Transverse colon (tissue), 4 donors: ENCODE results near the gene ORC5.

Source experiments
- POLR2A ChIP-seq: fragments of 450-650 bp; IDR thresholded peaks from one replicate; pipeline ENCODE4 v1.6.1; 2016; ENCODE audit warnings: antibody characterized with exemption, mild to moderate bottlenecking, moderate library complexity
- POLR2AphosphoS5 ChIP-seq, 3 donors: sonication (generic); formaldehyde crosslinking; IDR thresholded peaks; one replicate each; pipeline ENCODE4 v1.6.1; 2016; ENCODE audit warnings: antibody characterized with exemption in 3 of 3
- TF ChIP-seq, protein P1 (sequence below), 5 experiments: fragments of 200-600 bp in 3 of 5; fragments of 450-650 bp in 2 of 5; sonication (generic) in 3 of 5; IDR thresholded peaks; 1 replicate in 2 of 5; 2 replicates in 3 of 5; pipeline ENCODE4 v1.5.1; 2016 to 2017; ENCODE audit warnings: antibody characterized with exemption in 5 of 5, inconsistent platforms in 3 of 5, mild to moderate bottlenecking in 2 of 5, moderate library complexity in 1 of 5

DNA sequence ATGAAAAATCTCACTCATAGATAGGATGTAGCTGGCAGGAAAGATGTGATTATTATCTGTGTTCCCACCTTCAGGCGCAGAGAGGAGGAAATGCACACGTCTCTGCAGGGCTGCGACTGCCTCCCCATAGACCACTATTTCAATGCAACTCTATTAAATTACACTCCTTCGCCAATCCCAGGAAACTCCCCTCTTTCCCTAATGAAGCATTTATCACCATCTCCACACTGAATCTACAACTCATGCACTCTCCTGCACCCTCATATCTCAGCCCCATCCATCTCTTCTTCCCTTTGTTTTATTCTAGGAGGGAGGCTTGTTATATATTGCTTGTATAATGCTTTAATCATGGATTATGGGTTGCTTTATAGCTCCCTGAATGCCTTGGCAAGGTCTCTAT is 116.6 kb downstream of the ORC5 start:
- TF ChIP-seq, protein P1, sequence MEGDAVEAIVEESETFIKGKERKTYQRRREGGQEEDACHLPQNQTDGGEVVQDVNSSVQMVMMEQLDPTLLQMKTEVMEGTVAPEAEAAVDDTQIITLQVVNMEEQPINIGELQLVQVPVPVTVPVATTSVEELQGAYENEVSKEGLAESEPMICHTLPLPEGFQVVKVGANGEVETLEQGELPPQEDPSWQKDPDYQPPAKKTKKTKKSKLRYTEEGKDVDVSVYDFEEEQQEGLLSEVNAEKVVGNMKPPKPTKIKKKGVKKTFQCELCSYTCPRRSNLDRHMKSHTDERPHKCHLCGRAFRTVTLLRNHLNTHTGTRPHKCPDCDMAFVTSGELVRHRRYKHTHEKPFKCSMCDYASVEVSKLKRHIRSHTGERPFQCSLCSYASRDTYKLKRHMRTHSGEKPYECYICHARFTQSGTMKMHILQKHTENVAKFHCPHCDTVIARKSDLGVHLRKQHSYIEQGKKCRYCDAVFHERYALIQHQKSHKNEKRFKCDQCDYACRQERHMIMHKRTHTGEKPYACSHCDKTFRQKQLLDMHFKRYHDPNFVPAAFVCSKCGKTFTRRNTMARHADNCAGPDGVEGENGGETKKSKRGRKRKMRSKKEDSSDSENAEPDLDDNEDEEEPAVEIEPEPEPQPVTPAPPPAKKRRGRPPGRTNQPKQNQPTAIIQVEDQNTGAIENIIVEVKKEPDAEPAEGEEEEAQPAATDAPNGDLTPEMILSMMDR (IDR thresholded peaks at IDR 0.05): no peak
- TF ChIP-seq POLR2A (no peak), POLR2AphosphoS5 (IDR thresholded peaks at IDR 0.05) (no peak)
